Measurements from ENCODE around the gene VTI1B.

DNA sequence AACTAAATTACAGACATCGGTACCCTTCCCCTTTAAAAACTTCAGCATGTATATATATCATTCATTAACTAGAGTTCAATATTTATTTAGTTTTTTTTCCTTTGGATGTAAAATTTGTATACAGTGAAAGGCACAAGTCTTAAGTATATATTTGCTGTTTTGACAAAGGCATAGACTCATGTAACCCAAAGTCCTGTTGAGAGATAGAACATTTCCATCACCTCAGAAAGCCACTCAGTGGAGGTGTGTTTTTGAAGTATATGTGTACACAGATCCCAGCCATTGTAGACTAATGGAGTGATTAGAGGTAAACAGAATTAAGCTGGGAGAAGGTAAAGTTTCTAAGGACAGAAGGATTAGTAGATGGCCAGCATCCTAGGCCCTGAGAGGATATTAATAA, 42.6 kb upstream of the VTI1B start:
- TF ChIP-seq, protein P1, sequence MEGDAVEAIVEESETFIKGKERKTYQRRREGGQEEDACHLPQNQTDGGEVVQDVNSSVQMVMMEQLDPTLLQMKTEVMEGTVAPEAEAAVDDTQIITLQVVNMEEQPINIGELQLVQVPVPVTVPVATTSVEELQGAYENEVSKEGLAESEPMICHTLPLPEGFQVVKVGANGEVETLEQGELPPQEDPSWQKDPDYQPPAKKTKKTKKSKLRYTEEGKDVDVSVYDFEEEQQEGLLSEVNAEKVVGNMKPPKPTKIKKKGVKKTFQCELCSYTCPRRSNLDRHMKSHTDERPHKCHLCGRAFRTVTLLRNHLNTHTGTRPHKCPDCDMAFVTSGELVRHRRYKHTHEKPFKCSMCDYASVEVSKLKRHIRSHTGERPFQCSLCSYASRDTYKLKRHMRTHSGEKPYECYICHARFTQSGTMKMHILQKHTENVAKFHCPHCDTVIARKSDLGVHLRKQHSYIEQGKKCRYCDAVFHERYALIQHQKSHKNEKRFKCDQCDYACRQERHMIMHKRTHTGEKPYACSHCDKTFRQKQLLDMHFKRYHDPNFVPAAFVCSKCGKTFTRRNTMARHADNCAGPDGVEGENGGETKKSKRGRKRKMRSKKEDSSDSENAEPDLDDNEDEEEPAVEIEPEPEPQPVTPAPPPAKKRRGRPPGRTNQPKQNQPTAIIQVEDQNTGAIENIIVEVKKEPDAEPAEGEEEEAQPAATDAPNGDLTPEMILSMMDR (IDR thresholded peaks at IDR 0.05) = no peak
- no peak for TF ChIP-seq POLR2A (IDR thresholded peaks at IDR 0.05)
